CD4-positive, CD25-positive, alpha-beta regulatory T cell (primary cell): Measurements from ENCODE around the gene CEP20. TPM values are rescaled to one million over a fixed set of nuclear protein-coding genes. Genes with fewer than 3 reads are reported as not detected.
"Not testable (repeated sequence)": the region's sequence is repeated elsewhere in the genome, so short reads cannot be mapped to it uniquely, and the experiment has no call there.

ENCODE experiments used
- ATAC-seq, 2 donors: fragments of 150-1000 bp; cut with Tn5 transposase; one replicate each; pipeline ENCODE4 v1.10.0; 2021; ENCODE audit warnings: low read depth in 2 of 2, moderate number of reproducible peaks in 2 of 2, moderate library complexity in 1 of 2
- DNase-seq, 3 donors: peaks; one replicate each; pipeline versions ENCODE4 v3.0.0 to v3.0.0-alpha.2; 2012 to 2022; ENCODE audit warnings: mixed read lengths in 1 of 3
- H3K27ac ChIP-seq: one replicate; pipeline ENCODE4 v1.7.0; 2013; ENCODE audit warnings: mild to moderate bottlenecking, low read length; ENCODE audit not compliant: insufficient read depth, poor library complexity, severe bottlenecking
- H3K27me3 ChIP-seq: one replicate; pipeline ENCODE4 v1.7.0; 2013; ENCODE audit warnings: low read length; ENCODE audit not compliant: control insufficient read depth, insufficient read depth
- H3K36me3 ChIP-seq: one replicate; pipeline ENCODE4 v1.7.0; 2013; ENCODE audit warnings: mild to moderate bottlenecking, low read length, moderate library complexity; ENCODE audit not compliant: control insufficient read depth, insufficient read depth
- H3K4me1 ChIP-seq: 2 replicates; pipeline ENCODE4 v1.7.0; 2013; ENCODE audit warnings: mild to moderate bottlenecking, low read length; ENCODE audit not compliant: insufficient read depth, control insufficient read depth, poor library complexity, severe bottlenecking
- H3K4me3 ChIP-seq: one replicate; pipeline ENCODE4 v1.7.0; 2013; ENCODE audit warnings: low read depth, mild to moderate bottlenecking, low read length, moderate library complexity
- H3K9me3 ChIP-seq, 2 experiments: 1 replicate in 1 of 2; 2 replicates in 1 of 2; pipeline ENCODE4 v1.7.0; 2013; ENCODE audit warnings: low read length in 2 of 2, mild to moderate bottlenecking in 1 of 2, moderate library complexity in 1 of 2; ENCODE audit not compliant: control insufficient read depth in 2 of 2
- H3K27ac Mint-ChIP-seq, 3 donors: one replicate each; pipeline ENCODE4 v1.8.0; 2020 to 2022; ENCODE audit warnings: mild to moderate bottlenecking in 3 of 3, mixed read lengths in 3 of 3, moderate library complexity in 2 of 3
- H3K27me3 Mint-ChIP-seq: one replicate; pipeline ENCODE4 v1.8.0; 2022; ENCODE audit warnings: mild to moderate bottlenecking, mixed read lengths
- H3K36me3 Mint-ChIP-seq: one replicate; pipeline ENCODE4 v1.8.0; 2020; ENCODE audit warnings: mixed read lengths
- H3K4me1 Mint-ChIP-seq, 4 donors: one replicate each; pipeline ENCODE4 v1.8.0; 2020 to 2022; ENCODE audit warnings: mixed read lengths in 4 of 4, mild to moderate bottlenecking in 1 of 4
- H3K4me3 Mint-ChIP-seq, 4 donors: one replicate each; pipeline ENCODE4 v1.8.0; 2020 to 2022; ENCODE audit warnings: mild to moderate bottlenecking in 4 of 4, mixed read lengths in 4 of 4, moderate library complexity in 3 of 4
- H3K9me3 Mint-ChIP-seq, 7 donors: one replicate each; pipeline ENCODE4 v1.8.0; 2020 to 2022; ENCODE audit warnings: mixed read lengths in 7 of 7, mild to moderate bottlenecking in 3 of 7, moderate library complexity in 2 of 7
- polyA plus RNA-seq, 4 donors: library from polyadenylated mRNA; unstranded; fragments of 300-500 nt; fragmentation: Illumina TruSeq; gene quantifications; one replicate each; pipeline ENCODE4 v1.2.3, GENCODE V29; 2021
- total RNA-seq: library from RNA; stranded (reverse); gene quantifications from one replicate; pipeline ENCODE4 v1.2.3, GENCODE V29; 2022

The CEP20 gene
- total and polyA plus RNA-seq, 5 donors from 2014 or later, result 14.8 to 33.5 (median 31.3) TPM

DNA sequence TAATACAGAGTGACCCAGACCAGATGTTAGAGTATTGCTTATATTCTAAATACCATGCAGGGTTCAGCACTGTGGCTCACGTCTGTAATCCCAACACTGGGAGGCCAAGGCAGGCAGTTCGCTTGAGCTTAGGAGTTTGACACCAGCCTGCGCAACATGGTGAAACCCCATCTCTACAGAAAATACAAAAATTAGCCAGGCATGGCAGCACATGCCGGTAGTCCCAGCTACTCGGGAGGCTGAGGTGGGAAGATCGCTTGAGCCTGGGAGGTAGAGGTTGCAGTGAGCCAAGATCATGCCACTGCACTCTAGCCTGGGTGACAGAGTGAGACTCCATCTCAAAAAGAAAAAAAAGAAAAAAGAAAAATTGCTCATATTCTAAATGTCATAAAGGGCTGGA is 37.8 kb downstream of the CEP20 start:
- H3K4me1 ChIP-seq, H3K27ac ChIP-seq, H3K36me3 ChIP-seq, DNase-seq, H3K9me3 Mint-ChIP-seq, H3K27me3 ChIP-seq, H3K4me3 Mint-ChIP-seq, H3K27ac Mint-ChIP-seq, H3K9me3 ChIP-seq, H3K4me3 ChIP-seq, H3K36me3 Mint-ChIP-seq, ATAC-seq, H3K4me1 Mint-ChIP-seq: not testable (repeated sequence)
- H3K27me3 Mint-ChIP-seq, result peaks cover 34% of the 10 kb centered on the region

DNA sequence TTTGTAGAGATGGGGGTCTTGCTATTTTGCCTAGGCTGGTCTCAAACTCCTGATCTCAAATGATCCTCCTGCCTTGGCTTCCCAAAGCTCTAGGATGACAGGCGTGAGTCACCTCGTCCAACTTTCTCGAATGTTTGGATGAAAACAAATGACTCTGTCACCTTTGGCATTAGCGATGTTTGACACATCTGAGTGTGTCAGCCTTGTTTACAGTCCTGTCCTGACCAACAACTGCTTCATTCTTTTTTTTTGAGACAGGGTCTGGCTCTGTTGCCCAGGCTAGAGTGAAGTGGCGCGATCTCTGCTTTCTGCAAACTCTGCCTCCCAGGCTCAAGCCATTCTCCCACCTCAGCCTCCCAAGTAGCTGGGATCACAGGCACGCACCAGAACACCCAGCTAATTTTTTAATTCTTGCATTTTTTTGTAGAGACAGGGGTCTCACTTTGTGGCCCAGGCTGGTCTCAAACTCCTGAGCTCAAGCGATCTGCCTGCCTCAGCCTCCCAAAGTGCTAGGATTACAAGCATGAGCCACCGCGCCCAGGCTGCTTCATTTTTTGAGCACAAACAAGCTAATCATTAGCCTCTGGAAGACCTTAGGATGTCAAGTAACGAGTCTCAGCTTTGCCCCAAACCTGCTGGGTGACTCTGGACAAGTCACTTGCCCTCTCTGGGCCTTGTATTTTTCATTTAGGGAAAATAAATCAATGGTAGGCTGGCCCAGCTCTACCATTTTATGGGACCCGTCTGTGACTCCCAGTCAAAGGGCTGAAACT is 39.0 kb downstream of the CEP20 start:
- ATAC-seq, result no peak

DNA sequence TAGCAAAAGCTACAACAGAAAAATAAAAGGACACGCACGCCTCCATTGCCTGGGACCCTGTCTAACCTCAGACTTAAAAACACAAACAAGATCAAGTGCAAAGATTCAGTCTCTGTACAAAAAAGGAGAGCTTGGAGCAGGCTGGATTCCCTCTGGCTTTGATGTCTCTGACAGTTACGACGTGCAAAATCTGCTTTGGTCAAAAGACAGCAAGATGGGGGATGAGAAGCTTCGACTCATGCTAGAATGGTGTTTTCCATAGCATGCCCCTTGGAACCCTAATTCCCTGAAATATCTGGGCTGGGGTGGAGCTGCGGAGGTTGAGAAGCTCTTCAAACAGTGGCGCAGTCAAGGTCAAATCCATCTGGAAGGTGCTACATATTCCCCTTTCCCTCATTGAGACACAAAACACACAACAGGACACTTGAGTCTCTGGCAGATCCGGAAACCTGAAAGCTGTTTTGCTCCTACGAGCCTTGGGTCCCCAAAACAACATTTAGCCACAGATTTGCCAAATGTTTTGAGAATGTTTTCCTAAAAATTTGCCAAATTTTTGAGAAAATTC is 40.7 kb downstream of the CEP20 start:
- Mint-ChIP-seq H3K36me3 (no peaks in the 10 kb centered on the region), H3K27ac (no peak overlapping the region), H3K27me3 (peaks cover 19% of the 10 kb centered on the region), H3K4me3 (no peak overlapping the region), H3K9me3 (no peaks in the 10 kb centered on the region), H3K4me1 (no peaks in the 10 kb centered on the region)
- H3K36me3 ChIP-seq, result no peaks in the 10 kb centered on the region
- H3K4me3 ChIP-seq, result no peak overlapping the region
- ATAC-seq, result no peak
- no peak overlapping the region for H3K27ac ChIP-seq
- H3K4me1 ChIP-seq, result no peaks in the 10 kb centered on the region
- H3K9me3 ChIP-seq, result no peaks in the 10 kb centered on the region
- DNase-seq, result no peak
- H3K27me3 ChIP-seq, result peaks cover under 1% of the 10 kb centered on the region

More for the DNA sequence above, 39.0 kb downstream of the CEP20 start:
- Mint-ChIP-seq H3K27ac (no peak overlapping the region), H3K27me3 (peaks cover 23% of the 10 kb centered on the region), H3K9me3 (no peaks in the 10 kb centered on the region), H3K36me3 (no peaks in the 10 kb centered on the region), H3K4me1 (no peaks in the 10 kb centered on the region), H3K4me3 (no peak overlapping the region)
- H3K4me1 ChIP-seq, result no peaks in the 10 kb centered on the region
- H3K27me3 ChIP-seq, result peaks cover 2% of the 10 kb centered on the region
- no peaks in the 10 kb centered on the region for H3K9me3 ChIP-seq
- H3K4me3 ChIP-seq, result no peak overlapping the region
- H3K36me3 ChIP-seq, result no peaks in the 10 kb centered on the region
- DNase-seq, result no peak
- H3K27ac ChIP-seq, result no peak overlapping the region

DNA sequence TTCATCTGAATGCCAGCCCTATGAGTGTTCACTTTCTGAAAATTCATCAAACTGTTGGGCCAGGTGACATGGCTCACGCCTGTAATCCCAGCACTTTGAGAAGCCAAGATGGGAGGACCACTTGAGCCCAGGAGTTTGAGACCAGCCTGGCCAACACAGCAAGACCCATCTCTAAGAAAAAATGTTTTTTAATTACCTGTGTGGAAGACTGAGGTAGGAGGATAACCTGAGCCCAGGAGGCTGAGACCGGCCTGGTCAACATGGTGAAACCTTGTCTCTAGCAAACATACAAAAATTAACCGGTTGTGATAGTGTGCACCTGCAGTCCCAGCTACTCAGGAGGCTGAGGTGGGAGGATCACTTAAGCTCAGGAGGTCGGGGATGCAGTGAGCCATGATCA is 41.9 kb downstream of the CEP20 start:
- Mint-ChIP-seq H3K4me3 (no peak overlapping the region), H3K27ac (no peak overlapping the region), H3K27me3 (peaks cover 17% of the 10 kb centered on the region), H3K9me3 (no peaks in the 10 kb centered on the region), H3K4me1 (no peaks in the 10 kb centered on the region), H3K36me3 (no peaks in the 10 kb centered on the region)
- H3K4me1 ChIP-seq, result no peaks in the 10 kb centered on the region
- ATAC-seq (no peak), DNase-seq (no peak)
- H3K4me3 ChIP-seq, result no peak overlapping the region
- no peaks in the 10 kb centered on the region for H3K27me3 ChIP-seq
- H3K36me3 ChIP-seq, result no peaks in the 10 kb centered on the region
- no peak overlapping the region for H3K27ac ChIP-seq
- H3K9me3 ChIP-seq, result no peaks in the 10 kb centered on the region

DNA sequence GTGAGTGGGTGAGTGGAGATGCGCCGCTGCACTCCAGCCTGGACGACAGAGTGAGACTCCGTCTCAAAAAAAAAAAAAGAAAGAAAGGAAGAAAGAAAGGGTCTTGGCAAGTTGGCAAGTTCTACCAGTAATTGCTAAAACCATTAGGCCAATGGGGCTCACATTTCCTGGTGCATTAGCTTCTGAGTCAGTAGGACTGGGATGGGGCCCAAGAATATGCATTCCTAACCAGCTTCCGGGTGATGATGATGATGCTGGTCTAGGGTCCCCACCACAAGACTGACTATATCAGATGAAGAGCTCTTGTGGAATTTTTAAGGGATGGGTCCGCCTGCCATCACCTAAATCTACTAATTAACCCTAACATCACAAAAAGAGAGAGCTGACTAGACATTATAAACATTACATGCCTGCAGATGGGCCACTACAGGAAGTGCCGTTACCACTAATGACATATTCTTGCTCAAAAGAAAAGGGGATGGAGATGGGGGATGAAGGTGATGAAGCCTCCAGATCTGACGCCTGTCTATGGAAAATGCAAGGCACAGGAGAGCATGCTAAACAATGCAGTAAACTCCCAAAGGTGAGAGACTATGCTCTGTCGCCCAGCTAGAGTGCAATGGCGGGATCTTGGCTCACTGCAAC is 44.6 kb downstream of the CEP20 start:
- Mint-ChIP-seq H3K27me3 (peaks cover 9% of the 10 kb centered on the region), H3K9me3 (no peaks in the 10 kb centered on the region), H3K27ac (peak overlapping the region in 1 of 3 donors; percentile 15), H3K4me1 (no peaks in the 10 kb centered on the region), H3K4me3 (no peak overlapping the region), H3K36me3 (no peaks in the 10 kb centered on the region)
- no peaks in the 10 kb centered on the region for H3K36me3 ChIP-seq
- no peak overlapping the region for H3K27ac ChIP-seq
- ATAC-seq, result no peak
- no peaks in the 10 kb centered on the region for H3K9me3 ChIP-seq
- H3K4me1 ChIP-seq, result no peaks in the 10 kb centered on the region
- H3K4me3 ChIP-seq, result no peak overlapping the region
- DNase-seq, result no peak
- no peaks in the 10 kb centered on the region for H3K27me3 ChIP-seq

DNA sequence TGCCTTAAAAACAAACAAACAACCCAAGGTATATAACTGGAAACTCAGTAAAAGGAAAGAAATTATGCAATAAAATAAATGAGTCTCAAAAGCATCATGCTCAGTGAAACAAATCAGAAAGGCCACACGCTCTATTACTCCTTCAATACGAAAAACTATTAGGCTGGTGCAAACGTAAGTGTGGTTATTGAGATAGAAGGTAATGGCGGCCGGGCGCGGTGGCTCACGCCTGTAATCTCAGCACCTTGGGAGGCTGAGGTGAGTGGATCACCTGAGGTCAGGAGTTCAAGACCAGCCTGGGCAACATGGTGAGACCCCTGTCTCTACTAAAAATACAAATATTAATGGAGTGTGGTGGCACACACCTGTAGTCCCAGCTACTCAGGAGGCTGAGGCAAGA is 49.2 kb downstream of the CEP20 start:
- H3K4me3 ChIP-seq, H3K27me3 Mint-ChIP-seq: not testable (repeated sequence)

DNA sequence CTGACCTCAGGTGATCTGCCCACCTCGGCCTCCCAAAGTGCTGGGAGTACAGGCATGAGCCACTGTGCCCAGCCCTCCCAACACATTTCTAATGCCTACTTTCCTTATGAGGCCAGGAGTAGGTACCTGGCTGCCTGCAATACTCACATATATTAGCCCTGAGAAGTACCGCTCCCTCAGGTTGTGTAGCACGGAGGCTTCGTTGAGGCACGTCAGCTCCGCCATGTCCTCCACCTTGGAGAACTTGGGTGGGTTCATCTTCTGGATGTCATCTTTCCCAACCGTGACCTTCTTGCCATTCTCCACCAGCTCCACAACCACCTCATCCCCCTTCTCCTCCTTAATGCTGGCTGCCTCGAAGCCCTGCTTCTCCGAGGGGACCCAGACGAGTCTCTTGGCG is 50.6 kb downstream of the CEP20 start:
- no peaks in the 10 kb centered on the region for H3K4me1 ChIP-seq
- H3K27me3 ChIP-seq, result no peaks in the 10 kb centered on the region
- ATAC-seq, result no peak
- peaks cover 10% of the 10 kb centered on the region for H3K27me3 Mint-ChIP-seq
- DNase-seq, result no peak
- H3K4me1 Mint-ChIP-seq, result peaks cover 0 to 8% (median 1%) of the 10 kb centered on the region in 4 donors
- no peak overlapping the region for H3K27ac ChIP-seq
- no peaks in the 10 kb centered on the region for H3K9me3 Mint-ChIP-seq
- no peak overlapping the region for H3K4me3 ChIP-seq
- H3K36me3 ChIP-seq, result no peaks in the 10 kb centered on the region
- no peak overlapping the region for H3K27ac Mint-ChIP-seq
- H3K9me3 ChIP-seq, result no peaks in the 10 kb centered on the region
- no peaks in the 10 kb centered on the region for H3K36me3 Mint-ChIP-seq
- H3K4me3 Mint-ChIP-seq, result no peak overlapping the region

More for the DNA sequence above, 49.2 kb downstream of the CEP20 start:
- not testable (repeated sequence) for H3K4me1 Mint-ChIP-seq, H3K36me3 Mint-ChIP-seq, H3K27ac ChIP-seq, ATAC-seq, H3K27me3 ChIP-seq, H3K4me1 ChIP-seq, H3K27ac Mint-ChIP-seq, H3K9me3 Mint-ChIP-seq, H3K36me3 ChIP-seq, H3K4me3 Mint-ChIP-seq, DNase-seq, H3K9me3 ChIP-seq
